Measurements from ENCODE around the gene RASL11A.

- TF ChIP-seq POLR2A (IDR thresholded peaks at IDR 0.05; ENCODE audit: low read length) (no peak), CTCF (IDR thresholded peaks at IDR 0.05) (no peak), HOXB5 (CRISPR knock-in tag; IDR thresholded peaks at IDR 0.05) (no peak), RFX5 (IDR thresholded peaks at IDR 0.05) (no peak), USF2 (IDR thresholded peaks at IDR 0.05) (no peak), RNF2 (IDR thresholded peaks at IDR 0.05; ENCODE audit: borderline replicate concordance, low read depth) (no peak), SMC3 (IDR thresholded peaks at IDR 0.05) (no peak), JUN (IDR thresholded peaks at IDR 0.05) (no peak), MAFK (IDR thresholded peaks at IDR 0.05; ENCODE audit: partially characterized antibody) (no peak), MAZ (IDR thresholded peaks at IDR 0.05; ENCODE audit: borderline replicate concordance, low read depth, low read length) (no peak), MYC (IDR thresholded peaks at IDR 0.05; ENCODE audit: borderline replicate concordance, low read length) (no peak)
- TF ChIP-seq, protein P1, sequence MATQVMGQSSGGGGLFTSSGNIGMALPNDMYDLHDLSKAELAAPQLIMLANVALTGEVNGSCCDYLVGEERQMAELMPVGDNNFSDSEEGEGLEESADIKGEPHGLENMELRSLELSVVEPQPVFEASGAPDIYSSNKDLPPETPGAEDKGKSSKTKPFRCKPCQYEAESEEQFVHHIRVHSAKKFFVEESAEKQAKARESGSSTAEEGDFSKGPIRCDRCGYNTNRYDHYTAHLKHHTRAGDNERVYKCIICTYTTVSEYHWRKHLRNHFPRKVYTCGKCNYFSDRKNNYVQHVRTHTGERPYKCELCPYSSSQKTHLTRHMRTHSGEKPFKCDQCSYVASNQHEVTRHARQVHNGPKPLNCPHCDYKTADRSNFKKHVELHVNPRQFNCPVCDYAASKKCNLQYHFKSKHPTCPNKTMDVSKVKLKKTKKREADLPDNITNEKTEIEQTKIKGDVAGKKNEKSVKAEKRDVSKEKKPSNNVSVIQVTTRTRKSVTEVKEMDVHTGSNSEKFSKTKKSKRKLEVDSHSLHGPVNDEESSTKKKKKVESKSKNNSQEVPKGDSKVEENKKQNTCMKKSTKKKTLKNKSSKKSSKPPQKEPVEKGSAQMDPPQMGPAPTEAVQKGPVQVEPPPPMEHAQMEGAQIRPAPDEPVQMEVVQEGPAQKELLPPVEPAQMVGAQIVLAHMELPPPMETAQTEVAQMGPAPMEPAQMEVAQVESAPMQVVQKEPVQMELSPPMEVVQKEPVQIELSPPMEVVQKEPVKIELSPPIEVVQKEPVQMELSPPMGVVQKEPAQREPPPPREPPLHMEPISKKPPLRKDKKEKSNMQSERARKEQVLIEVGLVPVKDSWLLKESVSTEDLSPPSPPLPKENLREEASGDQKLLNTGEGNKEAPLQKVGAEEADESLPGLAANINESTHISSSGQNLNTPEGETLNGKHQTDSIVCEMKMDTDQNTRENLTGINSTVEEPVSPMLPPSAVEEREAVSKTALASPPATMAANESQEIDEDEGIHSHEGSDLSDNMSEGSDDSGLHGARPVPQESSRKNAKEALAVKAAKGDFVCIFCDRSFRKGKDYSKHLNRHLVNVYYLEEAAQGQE (IDR thresholded peaks at IDR 0.05) = no peak
These were observed 3.7 kb upstream of the RASL11A start for GRCh38 chr13:27266917-27267316.

Data from A549 (cell line).